ENCODE measurements around the gene SRPX. TPM values are rescaled to one million over a fixed set of nuclear protein-coding genes. Genes with fewer than 3 reads are reported as not detected.

SRPX gene
- total RNA-seq, 1 donor from 2014 or later = 4.8 TPM

DNA sequence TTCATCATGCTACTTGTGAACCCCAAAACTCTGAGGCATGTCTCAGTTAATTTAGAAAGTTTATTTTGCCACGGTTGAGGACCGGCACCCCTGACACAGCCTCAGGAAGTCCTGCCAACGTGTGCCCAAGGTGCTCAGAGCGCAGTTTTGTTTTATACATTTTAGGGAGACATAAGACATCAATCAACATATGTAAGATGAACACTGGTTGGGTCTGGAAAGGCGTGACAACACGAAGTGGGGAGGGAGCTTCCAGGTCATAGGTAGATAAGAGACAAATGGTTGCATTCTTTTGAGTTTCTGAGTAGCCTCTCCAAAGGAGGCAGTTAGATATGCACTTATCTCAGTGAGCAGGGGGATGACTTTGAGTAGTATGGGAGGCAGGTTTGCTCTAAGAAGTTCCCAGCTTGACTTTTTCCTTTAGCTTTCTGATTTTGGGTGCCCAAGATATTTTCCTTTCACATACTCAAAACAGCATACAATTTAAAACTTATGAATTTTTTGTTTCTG is 115.4 kb downstream of the SRPX start:
- Histone ChIP-seq H3K9ac (no peak overlapping the region), H3K9me3 (ENCODE audit: low read depth) (peaks cover 7% of the 10 kb centered on the region), H3F3A (ENCODE audit: low read depth) (no peaks in the 10 kb centered on the region), H2AFZ (replicated peaks) (no peak overlapping the region), H3K79me2 (ENCODE audit: low read depth) (no peaks in the 10 kb centered on the region), H3K4me3 (no peak overlapping the region), H4K20me1 (ENCODE audit: low read depth) (no peaks in the 10 kb centered on the region), H3K4me2 (no peak overlapping the region), H3K36me3 (no peaks in the 10 kb centered on the region), H3K27me3 (no peaks in the 10 kb centered on the region), H3K4me1 (no peaks in the 10 kb centered on the region), H3K27ac (no peak overlapping the region)
- no peaks in the 10 kb centered on the region for H3K4me1 Mint-ChIP-seq
- H3K27ac Mint-ChIP-seq = no peak overlapping the region
- H3K36me3 Mint-ChIP-seq = no peaks in the 10 kb centered on the region
- no peak overlapping the region for H3K4me3 Mint-ChIP-seq
- H3K9me3 Mint-ChIP-seq = peaks cover 4% of the 10 kb centered on the region
- H3K27me3 Mint-ChIP-seq (ENCODE audit: insufficient read depth, low read depth) = no peaks in the 10 kb centered on the region
- no peak for TF ChIP-seq EZH2 (IDR thresholded peaks at IDR 0.05)
- TF ChIP-seq EZH2phosphoT487 (IDR thresholded peaks at IDR 0.05) = no peak
- TF ChIP-seq, protein P1, sequence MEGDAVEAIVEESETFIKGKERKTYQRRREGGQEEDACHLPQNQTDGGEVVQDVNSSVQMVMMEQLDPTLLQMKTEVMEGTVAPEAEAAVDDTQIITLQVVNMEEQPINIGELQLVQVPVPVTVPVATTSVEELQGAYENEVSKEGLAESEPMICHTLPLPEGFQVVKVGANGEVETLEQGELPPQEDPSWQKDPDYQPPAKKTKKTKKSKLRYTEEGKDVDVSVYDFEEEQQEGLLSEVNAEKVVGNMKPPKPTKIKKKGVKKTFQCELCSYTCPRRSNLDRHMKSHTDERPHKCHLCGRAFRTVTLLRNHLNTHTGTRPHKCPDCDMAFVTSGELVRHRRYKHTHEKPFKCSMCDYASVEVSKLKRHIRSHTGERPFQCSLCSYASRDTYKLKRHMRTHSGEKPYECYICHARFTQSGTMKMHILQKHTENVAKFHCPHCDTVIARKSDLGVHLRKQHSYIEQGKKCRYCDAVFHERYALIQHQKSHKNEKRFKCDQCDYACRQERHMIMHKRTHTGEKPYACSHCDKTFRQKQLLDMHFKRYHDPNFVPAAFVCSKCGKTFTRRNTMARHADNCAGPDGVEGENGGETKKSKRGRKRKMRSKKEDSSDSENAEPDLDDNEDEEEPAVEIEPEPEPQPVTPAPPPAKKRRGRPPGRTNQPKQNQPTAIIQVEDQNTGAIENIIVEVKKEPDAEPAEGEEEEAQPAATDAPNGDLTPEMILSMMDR (IDR thresholded peaks at IDR 0.05) = no peak
- no peak for DNase-seq (ENCODE audit: low spot score)

DNA sequence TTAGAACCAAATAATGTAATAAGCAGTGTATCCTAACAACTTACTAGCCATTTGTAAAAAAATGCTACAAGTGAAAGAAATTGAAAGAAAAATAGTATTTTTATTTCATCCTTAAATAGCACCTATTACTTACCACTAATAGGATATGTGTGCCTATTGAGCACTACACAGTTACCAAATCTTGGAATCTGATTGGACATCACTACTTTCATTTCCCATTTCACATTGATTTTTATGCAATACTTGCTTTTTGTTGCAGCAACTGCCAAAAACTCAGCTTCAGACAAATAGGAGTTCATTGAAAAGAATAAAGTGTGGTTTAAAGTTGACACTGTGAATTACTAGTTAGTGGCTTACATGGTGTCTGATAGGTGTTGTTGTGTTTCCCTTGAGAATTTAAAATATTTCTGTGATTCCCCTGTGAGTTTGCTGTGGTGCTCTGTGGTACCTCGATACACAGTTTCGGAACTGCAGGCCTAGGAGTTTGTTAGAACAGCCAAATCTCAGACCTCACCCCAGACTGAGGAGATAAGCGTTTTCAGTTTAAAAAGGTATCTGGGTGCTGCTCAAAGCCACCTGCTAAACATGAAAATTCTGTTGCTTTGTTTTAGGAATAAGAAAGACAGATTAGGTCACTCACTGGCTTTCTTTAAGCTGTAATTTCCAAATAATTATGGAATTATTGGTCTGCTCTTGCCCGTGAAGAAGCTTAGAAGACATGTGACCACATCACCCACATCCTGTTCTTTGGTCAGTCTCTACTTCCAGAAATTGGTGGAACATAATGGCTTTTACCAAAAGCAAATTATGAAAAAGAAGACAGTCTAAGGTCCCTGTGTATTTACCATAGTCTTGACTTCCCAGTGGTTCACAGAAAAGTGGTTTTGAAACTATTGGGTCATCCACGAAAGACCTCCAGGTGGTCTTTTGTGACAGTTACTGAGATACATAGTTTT is 116.5 kb downstream of the SRPX start:
- H3K36me3 Mint-ChIP-seq = no peaks in the 10 kb centered on the region
- peaks cover 13% of the 10 kb centered on the region for H3K9me3 ChIP-seq (ENCODE audit: low read depth)

DNA sequence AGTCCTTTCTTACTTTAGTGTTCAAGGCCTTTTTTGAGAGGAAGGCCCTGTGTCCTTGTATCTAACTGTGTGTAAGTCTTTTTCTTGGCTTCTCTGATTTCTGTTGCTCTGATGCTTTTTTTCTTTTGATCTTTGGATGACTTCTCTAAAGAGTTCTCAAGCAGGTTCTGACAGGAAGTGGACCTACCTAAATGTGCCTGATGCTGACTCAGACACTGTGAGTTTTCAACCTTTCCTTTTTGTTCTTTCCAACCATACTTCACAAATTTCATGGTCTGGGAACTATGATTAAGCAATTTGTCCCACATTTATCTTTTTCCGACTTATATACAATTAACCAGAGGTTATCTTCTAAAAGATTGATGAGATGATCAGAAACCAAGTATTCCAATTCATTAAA is 117.8 kb downstream of the SRPX start:
- H3K9me3 Mint-ChIP-seq = peaks cover 4% of the 10 kb centered on the region
- H3K27me3 Mint-ChIP-seq (ENCODE audit: insufficient read depth, low read depth) = no peaks in the 10 kb centered on the region

More for the DNA sequence above, 116.5 kb downstream of the SRPX start:
- Histone ChIP-seq H3K9ac (no peak overlapping the region), H3K4me1 (no peaks in the 10 kb centered on the region), H3K4me2 (no peak overlapping the region), H3K27ac (no peak overlapping the region), H3K79me2 (ENCODE audit: low read depth) (no peaks in the 10 kb centered on the region), H3K4me3 (no peak overlapping the region), H3F3A (ENCODE audit: low read depth) (no peaks in the 10 kb centered on the region), H3K36me3 (no peaks in the 10 kb centered on the region), H3K27me3 (no peaks in the 10 kb centered on the region), H4K20me1 (ENCODE audit: low read depth) (no peaks in the 10 kb centered on the region), H2AFZ (replicated peaks) (no peak overlapping the region)
- H3K27me3 Mint-ChIP-seq (ENCODE audit: insufficient read depth, low read depth) = no peaks in the 10 kb centered on the region
- no peak overlapping the region for H3K27ac Mint-ChIP-seq
- no peaks in the 10 kb centered on the region for H3K4me1 Mint-ChIP-seq
- H3K4me3 Mint-ChIP-seq = no peak overlapping the region
- TF ChIP-seq EZH2 (IDR thresholded peaks at IDR 0.05) (no peak), EZH2phosphoT487 (IDR thresholded peaks at IDR 0.05) (no peak)
- TF ChIP-seq, protein P1 (IDR thresholded peaks at IDR 0.05) = no peak
- DNase-seq (ENCODE audit: low spot score) = no peak
- peaks cover 4% of the 10 kb centered on the region for H3K9me3 Mint-ChIP-seq

More for the DNA sequence above, 117.8 kb downstream of the SRPX start:
- no peak for DNase-seq (ENCODE audit: low spot score)
- peaks cover 13% of the 10 kb centered on the region for H3K9me3 ChIP-seq (ENCODE audit: low read depth)
- H3K4me2 ChIP-seq = no peak overlapping the region
- no peak overlapping the region for H3K27ac Mint-ChIP-seq
- H2AFZ ChIP-seq (replicated peaks) = no peak overlapping the region
- no peaks in the 10 kb centered on the region for H3K79me2 ChIP-seq (ENCODE audit: low read depth)
- no peaks in the 10 kb centered on the region for H3K36me3 Mint-ChIP-seq
- no peaks in the 10 kb centered on the region for H4K20me1 ChIP-seq (ENCODE audit: low read depth)
- no peaks in the 10 kb centered on the region for H3K36me3 ChIP-seq
- no peak overlapping the region for H3K4me3 Mint-ChIP-seq
- TF ChIP-seq EZH2phosphoT487 (IDR thresholded peaks at IDR 0.05) (no peak), EZH2 (IDR thresholded peaks at IDR 0.05) (no peak)
- TF ChIP-seq, protein P1 (IDR thresholded peaks at IDR 0.05) = no peak
- H3K4me1 ChIP-seq = no peaks in the 10 kb centered on the region
- H3K4me3 ChIP-seq = no peak overlapping the region
- H3K4me1 Mint-ChIP-seq = no peaks in the 10 kb centered on the region
- H3K27me3 ChIP-seq = no peaks in the 10 kb centered on the region
- no peak overlapping the region for H3K27ac ChIP-seq
- H3F3A ChIP-seq (ENCODE audit: low read depth) = no peaks in the 10 kb centered on the region
- no peak overlapping the region for H3K9ac ChIP-seq
